Uterus (tissue), 4 donors: ENCODE results near the gene AFF4. TPM values are rescaled to one million over a fixed set of nuclear protein-coding genes. Genes with fewer than 3 reads are reported as not detected.

Source experiments
- DNase-seq, 2 donors: peaks; one replicate each; pipeline ENCODE4 v3.0.0-alpha.2; 2019 to 2020
- H3K27ac ChIP-seq, 2 donors: fragments of 200-600 bp; sonication (generic); 1 replicate in 1 of 2; 2 replicates in 1 of 2; pipeline ENCODE4 v1.5.1; 2016 to 2018
- H3K27me3 ChIP-seq, 2 donors: fragments of 200-600 bp; sonication (generic); one replicate each; pipeline ENCODE4 v1.5.1; 2018 to 2019; ENCODE audit warnings: control low read depth in 1 of 2
- H3K36me3 ChIP-seq, 2 donors: fragments of 200-600 bp; sonication (generic); one replicate each; pipeline ENCODE4 v1.5.1; 2019; ENCODE audit warnings: control low read depth in 1 of 2
- H3K4me1 ChIP-seq, 2 donors: fragments of 200-600 bp; sonication (generic); one replicate each; pipeline ENCODE4 v1.5.1; 2018 to 2019; ENCODE audit warnings: control low read depth in 1 of 2
- H3K4me3 ChIP-seq, 2 donors: fragments of 200-600 bp; sonication (generic); 1 replicate in 1 of 2; 2 replicates in 1 of 2; pipeline ENCODE4 v1.5.1; 2018 to 2019; ENCODE audit warnings: mild to moderate bottlenecking in 1 of 2
- H3K9me3 ChIP-seq, 2 donors: fragments of 200-600 bp; sonication (generic); one replicate each; pipeline ENCODE4 v1.5.1; 2019; ENCODE audit warnings: control low read depth in 1 of 2
- CTCF ChIP-seq, 4 experiments: fragments of 200-600 bp in 2 of 4; fragments of 450-650 bp in 2 of 4; sonication (generic) in 2 of 4; IDR thresholded peaks; one replicate each; pipeline ENCODE4 v1.5.1; 2016 to 2019; ENCODE audit warnings: antibody characterized with exemption in 4 of 4, mild to moderate bottlenecking in 2 of 4, moderate library complexity in 1 of 4
- POLR2A ChIP-seq, 2 donors: fragments of 450-650 bp; IDR thresholded peaks; one replicate each; pipeline ENCODE4 v1.6.1; 2016; ENCODE audit warnings: antibody characterized with exemption in 2 of 2, mild to moderate bottlenecking in 1 of 2, moderate library complexity in 1 of 2
- intact Hi-C: fragments of 100-400 bp; cut with DNase I; formaldehyde crosslinking; loops from one replicate; pipeline ENCODE4 v1.15.1; 2023; ENCODE audit warnings: low total_unique reads
- total RNA-seq, 4 donors: library from RNA; depleted of rRNA in 3 of 4; stranded (reverse); fragments of >200 nt in 3 of 4; gene quantifications; one replicate each; pipeline versions ENCODE4 v1.1.0 to v1.2.4, GENCODE V29; 2014 to 2023
- donor health status: DM: yes; HTN: yes; CAD: no.

AFF4 gene
- total RNA-seq, 4 donors from 2014 or later = 39.1 to 104 (median 66.5) TPM

- no peak for TF ChIP-seq CTCF (IDR thresholded peaks at IDR 0.05)
- TF ChIP-seq POLR2A (IDR thresholded peaks at IDR 0.05) = no peak
- Histone ChIP-seq H3K9me3 (no peaks in the 10 kb centered on the region), H3K27ac (no peak overlapping the region), H3K27me3 (no peaks in the 10 kb centered on the region), H3K36me3 (no peaks in the 10 kb centered on the region), H3K4me3 (no peak overlapping the region), H3K4me1 (no peaks in the 10 kb centered on the region)
- intact Hi-C loops = no loop called here
- DNase-seq = no peak
Measured at GRCh38 chr5:132928062-132928407, 35.4 kb downstream of the AFF4 start.

GRCh38 chr5:132927355-132928061, 35.9 kb downstream of the AFF4 start:
- intact Hi-C loops = no loop called here

GRCh38 chr5:132926437-132926836, 37.0 kb downstream of the AFF4 start:
- Histone ChIP-seq H3K4me1 (no peaks in the 10 kb centered on the region), H3K27me3 (no peaks in the 10 kb centered on the region), H3K9me3 (no peaks in the 10 kb centered on the region), H3K36me3 (no peaks in the 10 kb centered on the region), H3K27ac (no peak overlapping the region), H3K4me3 (no peak overlapping the region)
- TF ChIP-seq POLR2A (IDR thresholded peaks at IDR 0.05) (no peak), CTCF (IDR thresholded peaks at IDR 0.05) (no peak)
- intact Hi-C loops = no loop called here
- no peak for DNase-seq

More at GRCh38 chr5:132927355-132928061, 35.9 kb downstream of the AFF4 start:
- TF ChIP-seq CTCF (IDR thresholded peaks at IDR 0.05) (no peak), POLR2A (IDR thresholded peaks at IDR 0.05) (no peak)
- no peaks in the 10 kb centered on the region for H3K36me3 ChIP-seq
- H3K4me3 ChIP-seq = no peak overlapping the region
- no peaks in the 10 kb centered on the region for H3K27me3 ChIP-seq
- DNase-seq = no peak
- H3K9me3 ChIP-seq = no peaks in the 10 kb centered on the region
- H3K27ac ChIP-seq = no peak overlapping the region
- no peaks in the 10 kb centered on the region for H3K4me1 ChIP-seq

GRCh38 chr5:132916086-132916485, 47.3 kb downstream of the AFF4 start:
- TF ChIP-seq CTCF (IDR thresholded peaks at IDR 0.05) = no peak
- no peaks in the 10 kb centered on the region for H3K4me1 ChIP-seq
- DNase-seq = no peak
- intact Hi-C loops = no loop called here
- H3K9me3 ChIP-seq = no peaks in the 10 kb centered on the region
- no peaks in the 10 kb centered on the region for H3K36me3 ChIP-seq
- no peaks in the 10 kb centered on the region for H3K27me3 ChIP-seq
- no peak overlapping the region for H3K27ac ChIP-seq
- no peak overlapping the region for H3K4me3 ChIP-seq

GRCh38 chr5:132915681-132916080, 47.8 kb downstream of the AFF4 start:
- Histone ChIP-seq H3K36me3 (no peaks in the 10 kb centered on the region), H3K27ac (no peak overlapping the region), H3K9me3 (no peaks in the 10 kb centered on the region), H3K4me1 (no peaks in the 10 kb centered on the region), H3K27me3 (no peaks in the 10 kb centered on the region), H3K4me3 (no peak overlapping the region)
- intact Hi-C loops = no loop called here
- no peak for DNase-seq
- TF ChIP-seq CTCF (IDR thresholded peaks at IDR 0.05) = no peak
- no peak for TF ChIP-seq POLR2A (IDR thresholded peaks at IDR 0.05)
